ENCODE results near the gene KLF5.

GRCh38 chr13:73109969-73110368 is 51.2 kb downstream of the KLF5 start:
- TF ChIP-seq USF1 (IDR thresholded peaks at IDR 0.05; ENCODE audit: borderline replicate concordance, low read depth) (no peak), JUND (IDR thresholded peaks at IDR 0.05) (no peak), POLR2AphosphoS5 (IDR thresholded peaks at IDR 0.05; ENCODE audit: low read depth, low read length) (no peak), CTCF (IDR thresholded peaks at IDR 0.05) (no peak), GABPA (IDR thresholded peaks at IDR 0.05; ENCODE audit: low read depth) (no peak), EZH2phosphoT487 (IDR thresholded peaks at IDR 0.05; ENCODE audit: borderline replicate concordance, low read depth) (no peak)
